PFSK-1 (cell line): ENCODE data around the gene ZNF318.

ENCODE experiments used
- FOXP2 ChIP-seq: optimal IDR thresholded peaks from 2 replicates; pipeline ENCODE3; 2011; ENCODE audit warnings: borderline replicate concordance, control low read depth, inconsistent platforms; ENCODE audit not compliant: insufficient read depth; ENCODE audit errors: extremely low read length, extremely low read depth
- POLR2AphosphoS5 ChIP-seq: IDR thresholded peaks from 2 replicates; pipeline ENCODE4 v1.6.1; 2012; ENCODE audit warnings: low read depth, mild to moderate bottlenecking, control low read depth, low read length, moderate library complexity
- REST ChIP-seq, 2 experiments: IDR thresholded peaks; 2 replicates each; pipeline versions ENCODE4 v1.6.1 to v1.8.0; 2011 to 2012; ENCODE audit warnings: low read depth in 2 of 2, low read length in 2 of 2, control low read depth in 1 of 2, inconsistent platforms in 1 of 2, mild to moderate bottlenecking in 1 of 2, moderate library complexity in 1 of 2; ENCODE audit not compliant: insufficient read depth in 1 of 2
- SIN3A ChIP-seq: IDR thresholded peaks from 2 replicates; pipeline ENCODE4 v1.6.1; 2012; ENCODE audit warnings: mild to moderate bottlenecking, low read length, moderate library complexity, borderline replicate concordance; ENCODE audit not compliant: insufficient read depth
- TAF1 ChIP-seq: IDR thresholded peaks from 2 replicates; pipeline ENCODE4 v1.6.1; 2012; ENCODE audit warnings: low read length, control low read depth, borderline replicate concordance; ENCODE audit not compliant: insufficient read depth

Gene ZNF318

GRCh38 chr6:43310624-43311023 lies 58.8 kb downstream of the ZNF318 start:
- TF ChIP-seq REST (IDR thresholded peaks at IDR 0.05; ENCODE audit: insufficient read depth in 1 of 2, low read depth in 2 of 2, low read length in 2 of 2) (no peak), FOXP2 (no peak), POLR2AphosphoS5 (no peak), SIN3A (no peak), TAF1 (no peak)

GRCh38 chr6:43310134-43310533 lies 59.3 kb downstream of the ZNF318 start:
- TF ChIP-seq TAF1 (no peak), SIN3A (no peak), FOXP2 (no peak), POLR2AphosphoS5 (no peak), REST (IDR thresholded peaks at IDR 0.05; ENCODE audit: insufficient read depth in 1 of 2, low read depth in 2 of 2, low read length in 2 of 2) (no peak)

- TF ChIP-seq SIN3A (no peak), FOXP2 (no peak), REST (IDR thresholded peaks at IDR 0.05; ENCODE audit: insufficient read depth in 1 of 2, low read depth in 2 of 2, low read length in 2 of 2) (no peak), POLR2AphosphoS5 (no peak), TAF1 (no peak)
Observed at GRCh38 chr6:43308990-43309477, 60.4 kb downstream of the ZNF318 start.

GRCh38 chr6:43308101-43308989 lies 61.1 kb downstream of the ZNF318 start, which contains the start of gene CRIP3:
Gene CRIP3 (minus strand): TSS chr6:43308826. CDS start chr6:43308792, 34 bp downstream.
- TF ChIP-seq FOXP2 (no peak), SIN3A (no peak), REST (IDR thresholded peaks at IDR 0.05; ENCODE audit: insufficient read depth in 1 of 2, low read depth in 2 of 2, low read length in 2 of 2) (no peak), POLR2AphosphoS5 (no peak), TAF1 (no peak)
